ENCODE data around the gene CDH23. TPM values are rescaled to one million over a fixed set of nuclear protein-coding genes. Genes with fewer than 3 reads are reported as not detected.

The CDH23 gene
- total RNA-seq, 1 experiment from 2014 or later, result 2.9 TPM

DNA sequence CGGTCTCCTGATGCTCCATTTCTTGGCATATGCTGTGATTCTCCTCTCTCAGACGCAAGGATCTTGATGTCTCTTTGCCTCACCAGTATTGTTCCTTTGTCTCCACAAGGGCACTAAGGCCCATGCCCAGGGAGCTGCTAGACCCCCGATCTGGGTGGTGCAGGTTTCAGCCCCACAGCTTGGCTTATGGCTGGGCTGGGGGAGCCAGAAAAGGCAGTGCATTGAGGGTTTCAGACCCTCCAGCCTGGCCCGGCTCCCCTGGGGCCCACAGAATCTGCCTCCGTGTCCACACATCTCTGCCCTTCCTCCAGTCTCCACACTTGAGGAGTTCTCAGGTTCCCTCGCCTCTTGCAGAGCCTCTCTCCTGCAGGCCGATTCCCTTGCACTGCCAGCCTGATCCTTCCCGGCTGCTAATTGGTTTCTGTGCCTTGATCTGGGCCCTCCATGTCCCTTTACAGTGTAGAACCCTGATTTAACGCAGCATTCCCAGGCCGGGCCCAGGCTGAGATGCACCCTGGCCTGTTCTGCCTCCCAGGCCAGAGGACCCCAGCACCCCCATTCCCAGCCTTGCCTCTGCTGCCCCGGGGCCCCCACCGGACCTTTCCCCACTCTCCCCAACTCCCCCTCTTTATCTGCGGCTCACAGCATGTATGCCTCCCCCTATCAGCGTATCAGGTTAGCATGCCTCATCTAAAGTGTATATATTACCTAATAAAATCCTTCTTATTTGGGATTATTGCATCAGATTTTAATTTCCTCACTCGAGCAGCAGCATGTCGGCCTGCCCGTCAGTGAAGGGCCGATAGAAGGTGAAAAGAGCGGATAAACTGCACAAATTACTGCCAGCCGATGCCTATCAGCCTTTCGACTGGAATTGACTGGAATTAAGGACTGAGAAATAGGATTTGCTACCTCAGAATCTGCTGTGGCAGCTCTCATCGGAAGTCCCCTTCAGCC, 177.1 kb downstream of the CDH23 start (continued):
- TF ChIP-seq, protein P1, sequence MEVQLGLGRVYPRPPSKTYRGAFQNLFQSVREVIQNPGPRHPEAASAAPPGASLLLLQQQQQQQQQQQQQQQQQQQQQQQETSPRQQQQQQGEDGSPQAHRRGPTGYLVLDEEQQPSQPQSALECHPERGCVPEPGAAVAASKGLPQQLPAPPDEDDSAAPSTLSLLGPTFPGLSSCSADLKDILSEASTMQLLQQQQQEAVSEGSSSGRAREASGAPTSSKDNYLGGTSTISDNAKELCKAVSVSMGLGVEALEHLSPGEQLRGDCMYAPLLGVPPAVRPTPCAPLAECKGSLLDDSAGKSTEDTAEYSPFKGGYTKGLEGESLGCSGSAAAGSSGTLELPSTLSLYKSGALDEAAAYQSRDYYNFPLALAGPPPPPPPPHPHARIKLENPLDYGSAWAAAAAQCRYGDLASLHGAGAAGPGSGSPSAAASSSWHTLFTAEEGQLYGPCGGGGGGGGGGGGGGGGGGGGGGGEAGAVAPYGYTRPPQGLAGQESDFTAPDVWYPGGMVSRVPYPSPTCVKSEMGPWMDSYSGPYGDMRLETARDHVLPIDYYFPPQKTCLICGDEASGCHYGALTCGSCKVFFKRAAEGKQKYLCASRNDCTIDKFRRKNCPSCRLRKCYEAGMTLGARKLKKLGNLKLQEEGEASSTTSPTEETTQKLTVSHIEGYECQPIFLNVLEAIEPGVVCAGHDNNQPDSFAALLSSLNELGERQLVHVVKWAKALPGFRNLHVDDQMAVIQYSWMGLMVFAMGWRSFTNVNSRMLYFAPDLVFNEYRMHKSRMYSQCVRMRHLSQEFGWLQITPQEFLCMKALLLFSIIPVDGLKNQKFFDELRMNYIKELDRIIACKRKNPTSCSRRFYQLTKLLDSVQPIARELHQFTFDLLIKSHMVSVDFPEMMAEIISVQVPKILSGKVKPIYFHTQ (CRISPR knock-in tag; IDR thresholded peaks at IDR 0.05), result no peak

GRCh38 chr10:71575451-71575850, 178.7 kb downstream of the CDH23 start:
- CTCF ChIA-PET, result interaction anchor here (1.1 to 1.3 kb wide), 2 partner anchors 89 to 101 kb away, joined by 3 to 4 read pairs; no protein-coding TSS in a partner anchor
- DNase-seq (ENCODE audit: low spot score) (no peak), ATAC-seq (no peak)
- POLR2A ChIA-PET, result no interaction called here
- Mint-ChIP-seq H3K27me3 (ENCODE audit: low read depth) (no peaks in the 10 kb centered on the region; the same call in 1 of the 2 replicates), H3K36me3 (no peaks in the 10 kb centered on the region), H3K4me3 (no peak overlapping the region), H3K4me1 (peaks cover 28% of the 10 kb centered on the region), H3K9me3 (no peaks in the 10 kb centered on the region), H3K27ac (no peak overlapping the region)
- TF ChIP-seq, protein P2, sequence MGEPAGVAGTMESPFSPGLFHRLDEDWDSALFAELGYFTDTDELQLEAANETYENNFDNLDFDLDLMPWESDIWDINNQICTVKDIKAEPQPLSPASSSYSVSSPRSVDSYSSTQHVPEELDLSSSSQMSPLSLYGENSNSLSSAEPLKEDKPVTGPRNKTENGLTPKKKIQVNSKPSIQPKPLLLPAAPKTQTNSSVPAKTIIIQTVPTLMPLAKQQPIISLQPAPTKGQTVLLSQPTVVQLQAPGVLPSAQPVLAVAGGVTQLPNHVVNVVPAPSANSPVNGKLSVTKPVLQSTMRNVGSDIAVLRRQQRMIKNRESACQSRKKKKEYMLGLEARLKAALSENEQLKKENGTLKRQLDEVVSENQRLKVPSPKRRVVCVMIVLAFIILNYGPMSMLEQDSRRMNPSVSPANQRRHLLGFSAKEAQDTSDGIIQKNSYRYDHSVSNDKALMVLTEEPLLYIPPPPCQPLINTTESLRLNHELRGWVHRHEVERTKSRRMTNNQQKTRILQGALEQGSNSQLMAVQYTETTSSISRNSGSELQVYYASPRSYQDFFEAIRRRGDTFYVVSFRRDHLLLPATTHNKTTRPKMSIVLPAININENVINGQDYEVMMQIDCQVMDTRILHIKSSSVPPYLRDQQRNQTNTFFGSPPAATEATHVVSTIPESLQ (CRISPR knock-in tag; IDR thresholded peaks at IDR 0.05), result no peak
- TF ChIP-seq ZNF317 (CRISPR knock-in tag; IDR thresholded peaks at IDR 0.05; ENCODE audit: borderline replicate concordance, low read depth), result no peak
- TF ChIP-seq ZNF512 (CRISPR knock-in tag; IDR thresholded peaks at IDR 0.05; ENCODE audit: borderline replicate concordance), result no peak
- TF ChIP-seq ZNF532 (CRISPR knock-in tag; IDR thresholded peaks at IDR 0.05; ENCODE audit: borderline replicate concordance), result no peak
- TF ChIP-seq KAT7 (CRISPR knock-in tag; IDR thresholded peaks at IDR 0.05; ENCODE audit: borderline replicate concordance), result no peak
- TF ChIP-seq ZNF121 (CRISPR knock-in tag; IDR thresholded peaks at IDR 0.05), result no peak
- TF ChIP-seq EMX1 (CRISPR knock-in tag; IDR thresholded peaks at IDR 0.05), result no peak
- TF ChIP-seq ZNF138 (CRISPR knock-in tag; conservative IDR thresholded peaks at IDR 0.05), result no peak
- no peak for TF ChIP-seq MXD4 (CRISPR knock-in tag; IDR thresholded peaks at IDR 0.05; ENCODE audit: borderline replicate concordance)
- no peak for TF ChIP-seq SP1 (CRISPR knock-in tag; conservative IDR thresholded peaks at IDR 0.05)
- no peak for TF ChIP-seq FOXK1 (CRISPR knock-in tag; IDR thresholded peaks at IDR 0.05)
- TF ChIP-seq E2F1 (CRISPR knock-in tag; IDR thresholded peaks at IDR 0.05), result no peak
- TF ChIP-seq, protein P3, sequence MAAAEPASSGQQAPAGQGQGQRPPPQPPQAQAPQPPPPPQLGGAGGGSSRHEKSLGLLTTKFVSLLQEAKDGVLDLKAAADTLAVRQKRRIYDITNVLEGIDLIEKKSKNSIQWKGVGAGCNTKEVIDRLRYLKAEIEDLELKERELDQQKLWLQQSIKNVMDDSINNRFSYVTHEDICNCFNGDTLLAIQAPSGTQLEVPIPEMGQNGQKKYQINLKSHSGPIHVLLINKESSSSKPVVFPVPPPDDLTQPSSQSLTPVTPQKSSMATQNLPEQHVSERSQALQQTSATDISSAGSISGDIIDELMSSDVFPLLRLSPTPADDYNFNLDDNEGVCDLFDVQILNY (CRISPR knock-in tag; IDR thresholded peaks at IDR 0.05), result no peak
- no peak for TF ChIP-seq ZNF423 (CRISPR knock-in tag; IDR thresholded peaks at IDR 0.05)

Measured in WTC11 (cell line).